Liver (tissue), 9 donors: Measurements from ENCODE around the gene ZMYM2. TPM values are rescaled to one million over a fixed set of nuclear protein-coding genes. Genes with fewer than 3 reads are reported as not detected.

Source experiments
- DNase-seq: peaks from one replicate; pipeline ENCODE4 v3.0.0-alpha.2; 2017; ENCODE audit warnings: low spot score
- H3K27ac ChIP-seq, 2 donors: one replicate each; pipeline ENCODE4 v1.7.0; 2013; ENCODE audit warnings: inconsistent platforms in 2 of 2, low read length in 2 of 2, control low read depth in 1 of 2, low read depth in 1 of 2, mild to moderate bottlenecking in 1 of 2
- H3K27me3 ChIP-seq, 4 donors: one replicate each; pipeline versions ENCODE4 v1.6.1 to v1.7.0; 2013; ENCODE audit warnings: low read length in 3 of 4, inconsistent platforms in 1 of 4, mild to moderate bottlenecking in 1 of 4, moderate library complexity in 1 of 4; ENCODE audit not compliant: control insufficient read depth in 4 of 4, insufficient read depth in 4 of 4
- H3K36me3 ChIP-seq, 4 donors: one replicate each; pipeline versions ENCODE4 v1.6.1 to v1.7.0; 2013; ENCODE audit warnings: low read length in 3 of 4, mild to moderate bottlenecking in 3 of 4, low read depth in 1 of 4, moderate library complexity in 1 of 4; ENCODE audit not compliant: control insufficient read depth in 4 of 4, insufficient read depth in 3 of 4
- H3K4me1 ChIP-seq, 4 donors: one replicate each; pipeline versions ENCODE4 v1.6.1 to v1.7.0; 2013; ENCODE audit warnings: low read length in 3 of 4, mild to moderate bottlenecking in 3 of 4, moderate library complexity in 1 of 4; ENCODE audit not compliant: control insufficient read depth in 4 of 4, insufficient read depth in 4 of 4
- H3K4me3 ChIP-seq, 3 donors: one replicate each; pipeline versions ENCODE4 v1.6.1 to v1.7.0; 2013; ENCODE audit warnings: low read length in 3 of 3, control low read depth in 1 of 3, low read depth in 1 of 3, mild to moderate bottlenecking in 1 of 3
- H3K9ac ChIP-seq, 2 donors: one replicate each; pipeline ENCODE4 v1.7.0; 2013; ENCODE audit warnings: low read length in 2 of 2, mild to moderate bottlenecking in 2 of 2, moderate library complexity in 2 of 2, control low read depth in 1 of 2, low read depth in 1 of 2
- H3K9me3 ChIP-seq, 4 donors: one replicate each; pipeline versions ENCODE4 v1.6.1 to v1.7.0; 2013; ENCODE audit warnings: low read length in 3 of 4; ENCODE audit not compliant: control insufficient read depth in 4 of 4
- EGR1 ChIP-seq, 2 donors: IDR thresholded peaks; 2 replicates each; pipeline ENCODE4 v1.6.1; 2016 to 2018; ENCODE audit warnings: antibody characterized with exemption in 2 of 2, low read depth in 2 of 2
- FOXA1 ChIP-seq: IDR thresholded peaks from 2 replicates; pipeline ENCODE4 v1.6.1; 2016; ENCODE audit warnings: antibody characterized with exemption
- FOXA2 ChIP-seq: IDR thresholded peaks from 2 replicates; pipeline ENCODE4 v1.6.1; 2016; ENCODE audit warnings: antibody characterized with exemption
- GABPA ChIP-seq, 2 donors: IDR thresholded peaks in 1 of 2; conservative IDR thresholded peaks in 1 of 2; 2 replicates each; pipeline ENCODE4 v1.6.1; 2016; ENCODE audit warnings: antibody characterized with exemption in 2 of 2, mild to moderate bottlenecking in 1 of 2, moderate library complexity in 1 of 2
- HNF4A ChIP-seq, 2 donors: conservative IDR thresholded peaks; 2 replicates each; pipeline ENCODE4 v1.6.1; 2016; ENCODE audit warnings: antibody characterized with exemption in 2 of 2, mild to moderate bottlenecking in 2 of 2
- HNF4G ChIP-seq: IDR thresholded peaks from 2 replicates; pipeline ENCODE4 v1.6.1; 2016; ENCODE audit warnings: antibody characterized with exemption
- JUND ChIP-seq, 2 donors: IDR thresholded peaks; 2 replicates each; pipeline ENCODE4 v1.6.1; 2016; ENCODE audit warnings: antibody characterized with exemption in 2 of 2
- RAD21 ChIP-seq, 2 donors: IDR thresholded peaks; 2 replicates each; pipeline ENCODE4 v1.6.1; 2016; ENCODE audit warnings: antibody characterized with exemption in 2 of 2, mild to moderate bottlenecking in 2 of 2
- RXRA ChIP-seq, 2 donors: IDR thresholded peaks; 2 replicates each; pipeline ENCODE4 v1.6.1; 2017 to 2018; ENCODE audit warnings: antibody characterized with exemption in 2 of 2, mild to moderate bottlenecking in 1 of 2
- SP1 ChIP-seq: IDR thresholded peaks from 2 replicates; pipeline ENCODE4 v1.6.1; 2018; ENCODE audit warnings: antibody characterized with exemption, mild to moderate bottlenecking
- TAF1 ChIP-seq: conservative IDR thresholded peaks from 2 replicates; pipeline ENCODE4 v1.6.1; 2016; ENCODE audit warnings: antibody characterized with exemption, mild to moderate bottlenecking
- YY1 ChIP-seq: IDR thresholded peaks from 2 replicates; pipeline ENCODE4 v1.6.1; 2016; ENCODE audit warnings: antibody characterized with exemption, mild to moderate bottlenecking
- WGBS: extraction: QIAGEN DNeasy Blood & Tissue Kit; methylation state at CpG from one replicate; pipeline ENCODE4 v1.1.7; 2013; 5-methylcytosine and 5-hydroxymethylcytosine counted together
- polyA plus RNA-seq, 2 donors: library from polyadenylated mRNA; stranded (reverse) in 1 of 2; unstranded in 1 of 2; fragments of 200-250 nt in 1 of 2; fragments of >200 nt in 1 of 2; fragmentation: Nextera tagmentation in 1 of 2; extraction: Ambion mirVana in 1 of 2; gene quantifications; one replicate each; pipeline versions ENCODE4 v1.2.1 to v1.2.3, GENCODE V29; 2013 to 2015
- total RNA-seq, 2 donors: library from RNA; depleted of rRNA; stranded (reverse); fragments of >200 nt; gene quantifications; one replicate each; pipeline ENCODE4 v1.2.3, GENCODE V29; 2014
- TF ChIP-seq, protein P1 (sequence below): fragments of 150-350 bp; IDR thresholded peaks from 2 replicates; pipeline ENCODE4 v1.5.1; 2017; ENCODE audit warnings: improper control_type of control experiment, low read depth, low read length; ENCODE audit not compliant: missing input control
- TF ChIP-seq, protein P2 (sequence below): IDR thresholded peaks from 2 replicates; pipeline ENCODE4 v1.6.1; 2016; ENCODE audit warnings: antibody characterized with exemption
- TF ChIP-seq, protein P3 (sequence below): IDR thresholded peaks from 2 replicates; pipeline ENCODE4 v1.6.1; 2016; ENCODE audit warnings: antibody characterized with exemption
- TF ChIP-seq, protein P4 (sequence below): IDR thresholded peaks from 2 replicates; pipeline ENCODE4 v1.6.1; 2016; ENCODE audit warnings: antibody characterized with exemption, mild to moderate bottlenecking
- TF ChIP-seq, protein P5 (sequence below): IDR thresholded peaks from 2 replicates; pipeline ENCODE4 v1.6.1; 2016; ENCODE audit warnings: antibody characterized with exemption
- donor health status: healthy.
- donor health status: healthy.
- donor health status: healthy.
- donor health status: healthy.
- donor health status: healthy.

ZMYM2 gene
- total and polyA plus RNA-seq, 4 donors = 8.7 to 40.8 (median 18.5) TPM

DNA sequence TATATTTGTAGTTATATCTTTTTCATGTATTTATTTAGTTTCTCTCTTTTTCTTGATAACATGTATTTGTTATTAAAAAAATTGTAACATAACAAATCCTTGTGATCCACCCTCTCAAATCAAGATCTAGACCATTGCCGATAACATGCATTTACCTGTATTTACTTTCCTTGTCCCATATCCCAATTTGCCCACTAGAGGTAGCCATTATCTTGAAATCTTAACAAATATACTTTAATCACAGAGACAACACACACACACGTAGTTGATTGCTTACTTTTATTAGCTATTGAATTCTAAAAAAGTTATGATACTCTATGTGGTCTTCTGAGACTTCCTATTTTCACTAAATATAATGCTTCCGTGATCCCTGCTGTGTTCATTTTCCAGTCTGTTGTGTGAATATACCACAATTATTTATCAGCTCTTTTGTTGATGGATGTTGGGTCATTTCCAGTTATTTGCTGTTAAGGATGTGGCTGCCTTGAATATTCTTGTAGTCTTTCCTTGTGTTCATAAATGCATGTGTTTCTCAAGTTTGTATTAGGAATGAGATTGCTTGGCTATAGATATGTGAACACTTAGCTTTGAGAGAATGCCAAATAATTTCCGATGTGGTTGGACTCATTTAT, 31.3 kb upstream of the ZMYM2 start:
- Histone ChIP-seq H3K9me3 (no peaks in the 10 kb centered on the region), H3K9ac (no peak overlapping the region), H3K27ac (no peak overlapping the region), H3K4me1 (no peaks in the 10 kb centered on the region), H3K4me3 (no peak overlapping the region), H3K36me3 (no peaks in the 10 kb centered on the region), H3K27me3 (no peaks in the 10 kb centered on the region)
- WGBS = 36% methylated on average over 4 of the region's 4 CpGs
- peak; percentile 81 to 82 for TF ChIP-seq RAD21 (IDR thresholded peaks at IDR 0.05)
- TF ChIP-seq, protein P1, sequence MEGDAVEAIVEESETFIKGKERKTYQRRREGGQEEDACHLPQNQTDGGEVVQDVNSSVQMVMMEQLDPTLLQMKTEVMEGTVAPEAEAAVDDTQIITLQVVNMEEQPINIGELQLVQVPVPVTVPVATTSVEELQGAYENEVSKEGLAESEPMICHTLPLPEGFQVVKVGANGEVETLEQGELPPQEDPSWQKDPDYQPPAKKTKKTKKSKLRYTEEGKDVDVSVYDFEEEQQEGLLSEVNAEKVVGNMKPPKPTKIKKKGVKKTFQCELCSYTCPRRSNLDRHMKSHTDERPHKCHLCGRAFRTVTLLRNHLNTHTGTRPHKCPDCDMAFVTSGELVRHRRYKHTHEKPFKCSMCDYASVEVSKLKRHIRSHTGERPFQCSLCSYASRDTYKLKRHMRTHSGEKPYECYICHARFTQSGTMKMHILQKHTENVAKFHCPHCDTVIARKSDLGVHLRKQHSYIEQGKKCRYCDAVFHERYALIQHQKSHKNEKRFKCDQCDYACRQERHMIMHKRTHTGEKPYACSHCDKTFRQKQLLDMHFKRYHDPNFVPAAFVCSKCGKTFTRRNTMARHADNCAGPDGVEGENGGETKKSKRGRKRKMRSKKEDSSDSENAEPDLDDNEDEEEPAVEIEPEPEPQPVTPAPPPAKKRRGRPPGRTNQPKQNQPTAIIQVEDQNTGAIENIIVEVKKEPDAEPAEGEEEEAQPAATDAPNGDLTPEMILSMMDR = peak; percentile 64
- peak; percentile 81 for TF ChIP-seq FOXA2
- TF ChIP-seq GABPA (IDR thresholded peaks at IDR 0.05 in 1 of 2, conservative IDR thresholded peaks at IDR 0.05 in 1 of 2) = no peak
- TF ChIP-seq, protein P2, sequence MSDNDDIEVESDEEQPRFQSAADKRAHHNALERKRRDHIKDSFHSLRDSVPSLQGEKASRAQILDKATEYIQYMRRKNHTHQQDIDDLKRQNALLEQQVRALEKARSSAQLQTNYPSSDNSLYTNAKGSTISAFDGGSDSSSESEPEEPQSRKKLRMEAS = no peak
- no peak for TF ChIP-seq HNF4G
- no peak for DNase-seq

DNA sequence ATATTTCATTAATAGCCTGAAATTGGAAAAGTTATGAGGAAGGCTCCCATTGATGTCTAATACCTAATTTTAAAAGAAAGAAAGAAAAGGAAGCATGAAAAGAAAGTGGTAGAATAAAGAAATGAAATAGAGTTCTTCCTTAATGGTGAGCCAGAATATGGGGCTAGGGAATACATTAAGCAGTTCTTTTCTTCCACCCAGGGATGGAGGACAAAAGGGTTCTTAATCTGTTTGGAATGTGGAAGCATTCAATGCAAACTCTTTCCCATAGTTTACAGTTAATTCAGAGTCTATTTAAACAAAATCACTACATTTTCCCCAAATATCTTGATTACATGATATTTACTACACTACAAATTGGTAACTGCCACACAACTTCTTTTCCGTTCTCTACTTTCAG, 18.4 kb upstream of the ZMYM2 start:
- Histone ChIP-seq H3K9me3 (no peaks in the 10 kb centered on the region), H3K9ac (no peak overlapping the region), H3K27me3 (no peaks in the 10 kb centered on the region), H3K27ac (no peak overlapping the region), H3K4me3 (no peak overlapping the region), H3K4me1 (no peaks in the 10 kb centered on the region), H3K36me3 (no peaks in the 10 kb centered on the region)
- TF ChIP-seq FOXA1 = no peak
- no peak for TF ChIP-seq SP1
- TF ChIP-seq, protein P3, sequence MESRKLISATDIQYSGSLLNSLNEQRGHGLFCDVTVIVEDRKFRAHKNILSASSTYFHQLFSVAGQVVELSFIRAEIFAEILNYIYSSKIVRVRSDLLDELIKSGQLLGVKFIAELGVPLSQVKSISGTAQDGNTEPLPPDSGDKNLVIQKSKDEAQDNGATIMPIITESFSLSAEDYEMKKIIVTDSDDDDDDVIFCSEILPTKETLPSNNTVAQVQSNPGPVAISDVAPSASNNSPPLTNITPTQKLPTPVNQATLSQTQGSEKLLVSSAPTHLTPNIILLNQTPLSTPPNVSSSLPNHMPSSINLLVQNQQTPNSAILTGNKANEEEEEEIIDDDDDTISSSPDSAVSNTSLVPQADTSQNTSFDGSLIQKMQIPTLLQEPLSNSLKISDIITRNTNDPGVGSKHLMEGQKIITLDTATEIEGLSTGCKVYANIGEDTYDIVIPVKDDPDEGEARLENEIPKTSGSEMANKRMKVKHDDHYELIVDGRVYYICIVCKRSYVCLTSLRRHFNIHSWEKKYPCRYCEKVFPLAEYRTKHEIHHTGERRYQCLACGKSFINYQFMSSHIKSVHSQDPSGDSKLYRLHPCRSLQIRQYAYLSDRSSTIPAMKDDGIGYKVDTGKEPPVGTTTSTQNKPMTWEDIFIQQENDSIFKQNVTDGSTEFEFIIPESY = no peak
- no peak for TF ChIP-seq FOXA2
- no peak for TF ChIP-seq RXRA (IDR thresholded peaks at IDR 0.05)
- TF ChIP-seq TAF1 = no peak
- TF ChIP-seq, protein P1 = no peak
- no peak for TF ChIP-seq EGR1 (IDR thresholded peaks at IDR 0.05; ENCODE audit: low read depth in 2 of 2)
- TF ChIP-seq RAD21 (IDR thresholded peaks at IDR 0.05) = no peak
- no peak for TF ChIP-seq GABPA (IDR thresholded peaks at IDR 0.05 in 1 of 2, conservative IDR thresholded peaks at IDR 0.05 in 1 of 2)
- TF ChIP-seq, protein P2 = no peak
- TF ChIP-seq YY1 = no peak
- TF ChIP-seq, protein P4, sequence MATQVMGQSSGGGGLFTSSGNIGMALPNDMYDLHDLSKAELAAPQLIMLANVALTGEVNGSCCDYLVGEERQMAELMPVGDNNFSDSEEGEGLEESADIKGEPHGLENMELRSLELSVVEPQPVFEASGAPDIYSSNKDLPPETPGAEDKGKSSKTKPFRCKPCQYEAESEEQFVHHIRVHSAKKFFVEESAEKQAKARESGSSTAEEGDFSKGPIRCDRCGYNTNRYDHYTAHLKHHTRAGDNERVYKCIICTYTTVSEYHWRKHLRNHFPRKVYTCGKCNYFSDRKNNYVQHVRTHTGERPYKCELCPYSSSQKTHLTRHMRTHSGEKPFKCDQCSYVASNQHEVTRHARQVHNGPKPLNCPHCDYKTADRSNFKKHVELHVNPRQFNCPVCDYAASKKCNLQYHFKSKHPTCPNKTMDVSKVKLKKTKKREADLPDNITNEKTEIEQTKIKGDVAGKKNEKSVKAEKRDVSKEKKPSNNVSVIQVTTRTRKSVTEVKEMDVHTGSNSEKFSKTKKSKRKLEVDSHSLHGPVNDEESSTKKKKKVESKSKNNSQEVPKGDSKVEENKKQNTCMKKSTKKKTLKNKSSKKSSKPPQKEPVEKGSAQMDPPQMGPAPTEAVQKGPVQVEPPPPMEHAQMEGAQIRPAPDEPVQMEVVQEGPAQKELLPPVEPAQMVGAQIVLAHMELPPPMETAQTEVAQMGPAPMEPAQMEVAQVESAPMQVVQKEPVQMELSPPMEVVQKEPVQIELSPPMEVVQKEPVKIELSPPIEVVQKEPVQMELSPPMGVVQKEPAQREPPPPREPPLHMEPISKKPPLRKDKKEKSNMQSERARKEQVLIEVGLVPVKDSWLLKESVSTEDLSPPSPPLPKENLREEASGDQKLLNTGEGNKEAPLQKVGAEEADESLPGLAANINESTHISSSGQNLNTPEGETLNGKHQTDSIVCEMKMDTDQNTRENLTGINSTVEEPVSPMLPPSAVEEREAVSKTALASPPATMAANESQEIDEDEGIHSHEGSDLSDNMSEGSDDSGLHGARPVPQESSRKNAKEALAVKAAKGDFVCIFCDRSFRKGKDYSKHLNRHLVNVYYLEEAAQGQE = no peak
- TF ChIP-seq, protein P5, sequence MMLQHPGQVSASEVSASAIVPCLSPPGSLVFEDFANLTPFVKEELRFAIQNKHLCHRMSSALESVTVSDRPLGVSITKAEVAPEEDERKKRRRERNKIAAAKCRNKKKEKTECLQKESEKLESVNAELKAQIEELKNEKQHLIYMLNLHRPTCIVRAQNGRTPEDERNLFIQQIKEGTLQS = no peak
- TF ChIP-seq HNF4A (conservative IDR thresholded peaks at IDR 0.05) = no peak
- TF ChIP-seq JUND (IDR thresholded peaks at IDR 0.05) = no peak
- no peak for TF ChIP-seq HNF4G
- WGBS = 95% methylated on average over 1 of the region's 1 CpG
- DNase-seq = no peak
